GM21528 (cell line): Measurements from ENCODE around the gene PIM1.
A peak's percentile ranks its signal among the peaks of the same experiment; 100 is the strongest.
"Not testable (repeated sequence)": the region's sequence is repeated elsewhere in the genome, so short reads cannot be mapped to it uniquely, and the experiment has no call there.

ENCODE experiments used
- ATAC-seq: cut with Tn5 transposase; IDR thresholded peaks from one replicate; pipeline ENCODE4 v1.9.1; 2021; ENCODE audit warnings: mild to moderate bottlenecking, moderate library complexity; ENCODE audit not compliant: unreplicated experiment, low FRiP score

The PIM1 gene

GRCh38 chr6:37169496-37170272 lies at the start of gene PIM1:
PIM1 (plus strand) TSS chr6:37170152; CDS start chr6:37170576, 424 bp downstream.
- peak; percentile 63 for ATAC-seq

- ATAC-seq, result no peak
Measured at GRCh38 chr6:37121556-37121955, 48.4 kb upstream of the PIM1 start.

GRCh38 chr6:37122861-37123260 lies 47.1 kb upstream of the PIM1 start:
- no peak for ATAC-seq

GRCh38 chr6:37123957-37124729 lies 45.8 kb upstream of the PIM1 start:
- no peak for ATAC-seq

GRCh38 chr6:37125774-37126492 lies 44.0 kb upstream of the PIM1 start:
- ATAC-seq, result no peak

GRCh38 chr6:37126493-37126958 lies 43.4 kb upstream of the PIM1 start:
- ATAC-seq, result no peak

GRCh38 chr6:37126961-37127616 lies 42.9 kb upstream of the PIM1 start:
- ATAC-seq, result no peak

GRCh38 chr6:37127961-37128862 lies 41.7 kb upstream of the PIM1 start:
- ATAC-seq, result no peak

- ATAC-seq, result not testable (repeated sequence)
Measured at GRCh38 chr6:37128863-37129443, 41.0 kb upstream of the PIM1 start.

- ATAC-seq, result no peak
Measured at GRCh38 chr6:37129566-37129965, 40.4 kb upstream of the PIM1 start.

GRCh38 chr6:37130704-37131103 lies 39.2 kb upstream of the PIM1 start:
- ATAC-seq, result no peak

- ATAC-seq, result no peak
Measured at GRCh38 chr6:37131104-37131959, 38.6 kb upstream of the PIM1 start.

- ATAC-seq, result no peak
Measured at GRCh38 chr6:37131960-37132253, 38.0 kb upstream of the PIM1 start.

- no peak for ATAC-seq
Measured at GRCh38 chr6:37134036-37134395, 35.9 kb upstream of the PIM1 start.

GRCh38 chr6:37134396-37135191 lies 35.4 kb upstream of the PIM1 start:
- no peak for ATAC-seq

- no peak for ATAC-seq
Measured at GRCh38 chr6:37135835-37136694, 33.9 kb upstream of the PIM1 start.

- no peak for ATAC-seq
Measured at GRCh38 chr6:37136821-37137200, 33.1 kb upstream of the PIM1 start.
